GM13976 (cell line): ENCODE measurements around the gene KRT85.
A peak's percentile ranks its signal among the peaks of the same experiment; 100 is the strongest.
"Not testable (repeated sequence)": the region's sequence is repeated elsewhere in the genome, so short reads cannot be mapped to it uniquely, and the experiment has no call there.

Source experiments
- DNase-seq: peaks from one replicate; pipeline ENCODE4 v3.0.0; 2012; ENCODE audit warnings: low spot score
- CTCF ChIP-seq: IDR thresholded peaks from 2 replicates; pipeline ENCODE4 v1.5.1; 2012; ENCODE audit warnings: borderline replicate concordance, mild to moderate bottlenecking; ENCODE audit not compliant: insufficient read depth; ENCODE audit errors: extremely low read depth, missing control alignments, control extremely low read depth
- in situ Hi-C: fragments of 300-500 bp; cut with MboI; formaldehyde crosslinking; loops from one replicate; pipeline ENCODE4 v1.12.0; 2022; ENCODE audit warnings: low sequenced_read_pairs, mixed read lengths, inconsistent platforms; ENCODE audit not compliant: unreplicated experiment

KRT85 gene

GRCh38 chr12:52315721-52316120, 51.6 kb downstream of the KRT85 start:
- in situ Hi-C loops, DNase-seq: not testable (repeated sequence)

GRCh38 chr12:52314511-52314910, 52.8 kb downstream of the KRT85 start:
- in situ Hi-C loops, result no loop called here
- no peak for TF ChIP-seq CTCF
- no peak for DNase-seq

More at GRCh38 chr12:52315721-52316120, 51.6 kb downstream of the KRT85 start:
- peak; percentile 34 for TF ChIP-seq CTCF

- in situ Hi-C loops, result no loop called here
Measured at GRCh38 chr12:52313926-52314325, 53.4 kb downstream of the KRT85 start.

GRCh38 chr12:52313461-52313860, 53.8 kb downstream of the KRT85 start:
- DNase-seq, result no peak
- TF ChIP-seq CTCF, result no peak
- in situ Hi-C loops, result no loop called here

More at GRCh38 chr12:52313926-52314325, 53.4 kb downstream of the KRT85 start:
- DNase-seq, result no peak
- TF ChIP-seq CTCF, result no peak

GRCh38 chr12:52312086-52312485, 55.2 kb downstream of the KRT85 start:
- no peak for DNase-seq
- no peak for TF ChIP-seq CTCF
- in situ Hi-C loops, result no loop called here

- no peak for DNase-seq
- in situ Hi-C loops, result no loop called here
- TF ChIP-seq CTCF, result no peak
Measured at GRCh38 chr12:52311285-52311648, 56.0 kb downstream of the KRT85 start.

- in situ Hi-C loops, result no loop called here
- no peak for DNase-seq
Measured at GRCh38 chr12:52310622-52311284, 56.5 kb downstream of the KRT85 start.

More at GRCh38 chr12:52310622-52311284, 56.5 kb downstream of the KRT85 start:
- no peak for TF ChIP-seq CTCF
